Measurements from ENCODE around the gene ARHGAP25.

ARHGAP25 gene

GRCh38 chr2:68734688-68735525, at the start of gene ARHGAP25:
TSS of gene ARHGAP25 (plus strand) at chr2:68734811. CDS start at chr2:68735200, 389 bp downstream.
- DNase-seq (peak; percentile 68), ATAC-seq (peak; percentile 83)

- DNase-seq = no peak
- ATAC-seq = no peak
Observed at GRCh38 chr2:68686178-68686577, 48.4 kb upstream of the ARHGAP25 start.

GRCh38 chr2:68687018-68687417, 47.6 kb upstream of the ARHGAP25 start:
- DNase-seq (no peak), ATAC-seq (no peak)

GRCh38 chr2:68689553-68690537, 44.8 kb upstream of the ARHGAP25 start:
- DNase-seq = peak; percentile 21

GRCh38 chr2:68690851-68691250, 43.8 kb upstream of the ARHGAP25 start:
- ATAC-seq (no peak), DNase-seq (no peak)

More at GRCh38 chr2:68689553-68690537, 44.8 kb upstream of the ARHGAP25 start:
- ATAC-seq = peak; percentile 87

- ATAC-seq = no peak
- DNase-seq = no peak
Observed at GRCh38 chr2:68692511-68692910, 42.1 kb upstream of the ARHGAP25 start.

GRCh38 chr2:68693951-68694350, 40.7 kb upstream of the ARHGAP25 start:
- DNase-seq (no peak), ATAC-seq (no peak)

GRCh38 chr2:68695971-68696370, 38.6 kb upstream of the ARHGAP25 start:
- DNase-seq (no peak), ATAC-seq (no peak)

- DNase-seq = no peak
- no peak for ATAC-seq
Observed at GRCh38 chr2:68696554-68696953, 38.1 kb upstream of the ARHGAP25 start.

- DNase-seq = no peak
- no peak for ATAC-seq
Observed at GRCh38 chr2:68698567-68699377, 35.8 kb upstream of the ARHGAP25 start.

- DNase-seq (no peak), ATAC-seq (no peak)
Observed at GRCh38 chr2:68700560-68700959, 34.1 kb upstream of the ARHGAP25 start.

GRCh38 chr2:68706637-68707036, 28.0 kb upstream of the ARHGAP25 start:
- ATAC-seq = no peak
- DNase-seq = no peak

- ATAC-seq = no peak
- no peak for DNase-seq
Observed at GRCh38 chr2:68708629-68709028, 26.0 kb upstream of the ARHGAP25 start.

GRCh38 chr2:68709421-68709911, 25.1 kb upstream of the ARHGAP25 start:
- DNase-seq = no peak
- peak; percentile 72 for ATAC-seq

- DNase-seq (no peak), ATAC-seq (no peak)
Observed at GRCh38 chr2:68710336-68710735, 24.3 kb upstream of the ARHGAP25 start.

- ATAC-seq (no peak), DNase-seq (no peak)
Observed at GRCh38 chr2:68710756-68711155, 23.9 kb upstream of the ARHGAP25 start.

- DNase-seq = peak; percentile 51
- peak; percentile 54 for ATAC-seq
Observed at GRCh38 chr2:68714866-68715265, 19.7 kb upstream of the ARHGAP25 start.

- ATAC-seq = no peak
- DNase-seq = peak; percentile 69
Observed at GRCh38 chr2:68715353-68716041, 19.1 kb upstream of the ARHGAP25 start.

GRCh38 chr2:68716604-68717304, 17.9 kb upstream of the ARHGAP25 start:
- DNase-seq (no peak), ATAC-seq (peak; percentile 34)

GRCh38 chr2:68717305-68717661, 17.3 kb upstream of the ARHGAP25 start:
- ATAC-seq = peak; percentile 86

GRCh38 chr2:68719912-68720311, 14.7 kb upstream of the ARHGAP25 start:
- ATAC-seq (no peak), DNase-seq (no peak)

More at GRCh38 chr2:68717305-68717661, 17.3 kb upstream of the ARHGAP25 start:
- no peak for DNase-seq
